Activated CD4-positive, alpha-beta T cell treated with anti-CD3 and anti-CD28 coated beads, Interleukin-2, amount 10 ng/mL, durations not matched to agents 7 days and 5 days (primary cell): ENCODE data around the gene VPS9D1. TPM values are rescaled to one million over a fixed set of nuclear protein-coding genes. Genes with fewer than 3 reads are reported as not detected.
"Not testable (repeated sequence)": the region's sequence is repeated elsewhere in the genome, so short reads cannot be mapped to it uniquely, and the experiment has no call there.

Experiments used
- CTCF ChIA-PET: fragments of 350-600 bp; sonication (Branson Sonifier 250); formaldehyde crosslinking; loops from one replicate; lab custom pipeline; 2021; ENCODE audit warnings: antibody characterized with exemption; lab: Charles Lee
- POLR2A ChIA-PET: fragments of 350-600 bp; sonication (Branson Sonifier 250); formaldehyde crosslinking; loops from one replicate; lab custom pipeline; 2021; ENCODE audit warnings: antibody characterized with exemption; lab: Charles Lee
- DNase-seq: peaks from one replicate; pipeline ENCODE4 v3.0.0-alpha.2; 2020
- H3K27ac Mint-ChIP-seq: one replicate; pipeline ENCODE4 v1.8.0; 2021; ENCODE audit warnings: mild to moderate bottlenecking, moderate library complexity, mixed read lengths
- H3K27me3 Mint-ChIP-seq: one replicate; pipeline ENCODE4 v1.8.0; 2021; ENCODE audit warnings: mixed read lengths
- H3K36me3 Mint-ChIP-seq: one replicate; pipeline ENCODE4 v1.8.0; 2021; ENCODE audit warnings: low read depth, mixed read lengths
- H3K4me1 Mint-ChIP-seq: one replicate; pipeline ENCODE4 v1.8.0; 2021; ENCODE audit warnings: mixed read lengths
- H3K4me3 Mint-ChIP-seq: one replicate; pipeline ENCODE4 v1.8.0; 2021; ENCODE audit warnings: mild to moderate bottlenecking, moderate library complexity, mixed read lengths
- H3K9me3 Mint-ChIP-seq: one replicate; pipeline ENCODE4 v1.8.0; 2021; ENCODE audit warnings: mixed read lengths
- total RNA-seq, 2 experiments: library from RNA; stranded (reverse); gene quantifications; one replicate each; pipeline ENCODE4 v1.2.3, GENCODE V29; 2021

VPS9D1 gene
- total RNA-seq, 2 experiments from 2014 or later, result 10.8 to 13.4 TPM

GRCh38 chr16:89685916-89686315, 34.8 kb downstream of the VPS9D1 start:
- ChIA-PET CTCF (interaction anchor here (0.6 to 2.6 kb wide), 5 partner anchors 10 to 766 kb away, joined by 3 to 19 read pairs (median 6); no protein-coding TSS in a partner anchor), POLR2A (no interaction called here)
- Mint-ChIP-seq H3K27ac (peak overlapping the region; percentile 19), H3K4me1 (peaks cover 24% of the 10 kb centered on the region), H3K9me3 (peaks cover 3% of the 10 kb centered on the region), H3K36me3 (peaks cover 12% of the 10 kb centered on the region), H3K4me3 (peak overlapping the region; percentile 92), H3K27me3 (no peaks in the 10 kb centered on the region)
- DNase-seq, result no peak

- POLR2A ChIA-PET, result no interaction called here
- Mint-ChIP-seq H3K9me3 (no peaks in the 10 kb centered on the region), H3K4me1 (no peaks in the 10 kb centered on the region), H3K36me3 (peaks cover 2% of the 10 kb centered on the region), H3K27ac (no peak overlapping the region), H3K4me3 (no peak overlapping the region), H3K27me3 (no peaks in the 10 kb centered on the region)
- DNase-seq, result no peak
- CTCF ChIA-PET, result interaction anchor here (0.6 to 1.0 kb wide), 3 partner anchors 11 to 166 kb away, joined by 3 to 6 read pairs (median 3); no protein-coding TSS in a partner anchor
Observed at GRCh38 chr16:89678258-89678657, 42.4 kb downstream of the VPS9D1 start.

GRCh38 chr16:89672177-89672941, 48.3 kb downstream of the VPS9D1 start:
- Mint-ChIP-seq H3K9me3 (no peaks in the 10 kb centered on the region), H3K4me3 (no peak overlapping the region), H3K36me3 (no peaks in the 10 kb centered on the region), H3K4me1 (peaks cover 18% of the 10 kb centered on the region), H3K27ac (no peak overlapping the region), H3K27me3 (no peaks in the 10 kb centered on the region)
- ChIA-PET CTCF (no interaction called here), POLR2A (no interaction called here)
- DNase-seq, result no peak

- H3K27ac Mint-ChIP-seq, H3K4me3 Mint-ChIP-seq, H3K27me3 Mint-ChIP-seq, POLR2A ChIA-PET, DNase-seq, H3K36me3 Mint-ChIP-seq, H3K9me3 Mint-ChIP-seq: not testable (repeated sequence)
- CTCF ChIA-PET, result interaction anchor here (0.6 kb wide), 2 partner anchors 19 to 174 kb away, joined by 3 to 4 read pairs; no protein-coding TSS in a partner anchor
- H3K4me1 Mint-ChIP-seq, result peaks cover 18% of the 10 kb centered on the region
Observed at GRCh38 chr16:89671565-89671964, 49.1 kb downstream of the VPS9D1 start.

GRCh38 chr16:89670496-89671431, 49.9 kb downstream of the VPS9D1 start:
- peaks cover 8% of the 10 kb centered on the region for H3K36me3 Mint-ChIP-seq
- ChIA-PET POLR2A (no interaction called here), CTCF (interaction anchor here (0.6 to 1.3 kb wide), 5 partner anchors 12 to 190 kb away, joined by 3 to 4 read pairs (median 3); no protein-coding TSS in a partner anchor)
- no peak for DNase-seq
- no peak overlapping the region for H3K27ac Mint-ChIP-seq
- H3K4me3 Mint-ChIP-seq, result no peak overlapping the region
- no peaks in the 10 kb centered on the region for H3K27me3 Mint-ChIP-seq
- H3K9me3 Mint-ChIP-seq, result peaks cover 6% of the 10 kb centered on the region
- peaks cover 18% of the 10 kb centered on the region for H3K4me1 Mint-ChIP-seq

- no peak for DNase-seq
- H3K4me3 Mint-ChIP-seq, result no peak overlapping the region
- no peaks in the 10 kb centered on the region for H3K27me3 Mint-ChIP-seq
- H3K27ac Mint-ChIP-seq, result no peak overlapping the region
- ChIA-PET POLR2A (no interaction called here), CTCF (interaction anchor here (1.3 kb wide), 1 partner anchor 191 kb away, joined by 3 read pairs; no protein-coding TSS in a partner anchor)
- H3K36me3 Mint-ChIP-seq, result peaks cover 8% of the 10 kb centered on the region
- H3K9me3 Mint-ChIP-seq, result peaks cover 6% of the 10 kb centered on the region
- H3K4me1 Mint-ChIP-seq, result peaks cover 18% of the 10 kb centered on the region
Observed at GRCh38 chr16:89669755-89670154, 50.9 kb downstream of the VPS9D1 start.

- peaks cover 18% of the 10 kb centered on the region for H3K4me1 Mint-ChIP-seq
- POLR2A ChIA-PET, result no interaction called here
- CTCF ChIA-PET, result interaction anchor here (1.5 kb wide), 2 partner anchors 31 to 192 kb away, joined by 3 read pairs; no protein-coding TSS in a partner anchor
- peaks cover 6% of the 10 kb centered on the region for H3K9me3 Mint-ChIP-seq
- H3K4me3 Mint-ChIP-seq, result no peak overlapping the region
- H3K27ac Mint-ChIP-seq, result no peak overlapping the region
- peaks cover 8% of the 10 kb centered on the region for H3K36me3 Mint-ChIP-seq
- no peak for DNase-seq
- H3K27me3 Mint-ChIP-seq, result no peaks in the 10 kb centered on the region
Observed at GRCh38 chr16:89668790-89669158, 51.9 kb downstream of the VPS9D1 start.

GRCh38 chr16:89667633-89668032, 53.1 kb downstream of the VPS9D1 start:
- no peak for DNase-seq
- peaks cover 18% of the 10 kb centered on the region for H3K4me1 Mint-ChIP-seq
- peaks cover 13% of the 10 kb centered on the region for H3K36me3 Mint-ChIP-seq
- H3K9me3 Mint-ChIP-seq, result peaks cover 6% of the 10 kb centered on the region
- POLR2A ChIA-PET, result interaction anchor here (0.6 kb wide), 1 partner anchor 166 kb away, joined by 3 read pairs; no protein-coding TSS in a partner anchor
- no peaks in the 10 kb centered on the region for H3K27me3 Mint-ChIP-seq
- H3K27ac Mint-ChIP-seq, result no peak overlapping the region
- H3K4me3 Mint-ChIP-seq, result no peak overlapping the region
- CTCF ChIA-PET, result interaction anchor here (0.6 to 1.5 kb wide), 4 partner anchors 32 to 320 kb away, joined by 3 read pairs; no protein-coding TSS in a partner anchor

GRCh38 chr16:89667000-89667399, 53.7 kb downstream of the VPS9D1 start:
- Mint-ChIP-seq H3K36me3 (peaks cover 13% of the 10 kb centered on the region), H3K4me1 (peaks cover 18% of the 10 kb centered on the region)
- CTCF ChIA-PET, result interaction anchor here (0.6 kb wide), 1 partner anchor 320 kb away, joined by 3 read pairs; no protein-coding TSS in a partner anchor
- H3K27me3 Mint-ChIP-seq, H3K4me3 Mint-ChIP-seq, DNase-seq, H3K9me3 Mint-ChIP-seq, POLR2A ChIA-PET, H3K27ac Mint-ChIP-seq: not testable (repeated sequence)

- POLR2A ChIA-PET, H3K9me3 Mint-ChIP-seq, DNase-seq, H3K4me3 Mint-ChIP-seq, H3K27ac Mint-ChIP-seq, H3K27me3 Mint-ChIP-seq: not testable (repeated sequence)
- Mint-ChIP-seq H3K36me3 (peaks cover 30% of the 10 kb centered on the region), H3K4me1 (peaks cover 28% of the 10 kb centered on the region)
- CTCF ChIA-PET, result interaction anchor here (1.2 kb wide), 1 partner anchor 197 kb away, joined by 3 read pairs; no protein-coding TSS in a partner anchor
Observed at GRCh38 chr16:89664238-89664637, 56.5 kb downstream of the VPS9D1 start.

- CTCF ChIA-PET, result no interaction called here
Observed at GRCh38 chr16:89661215-89661614, 59.5 kb downstream of the VPS9D1 start.

GRCh38 chr16:89660146-89660545, 60.6 kb downstream of the VPS9D1 start:
- H3K27ac Mint-ChIP-seq, result no peak overlapping the region
- POLR2A ChIA-PET, result no interaction called here
- CTCF ChIA-PET, result no interaction called here
- no peak for DNase-seq
- peak overlapping the region; percentile 38 for H3K4me3 Mint-ChIP-seq
- H3K36me3 Mint-ChIP-seq, result peaks cover 29% of the 10 kb centered on the region
- H3K27me3 Mint-ChIP-seq, result no peaks in the 10 kb centered on the region
- H3K4me1 Mint-ChIP-seq, result peaks cover 41% of the 10 kb centered on the region
- no peaks in the 10 kb centered on the region for H3K9me3 Mint-ChIP-seq

More at GRCh38 chr16:89661215-89661614, 59.5 kb downstream of the VPS9D1 start:
- peaks cover 30% of the 10 kb centered on the region for H3K4me1 Mint-ChIP-seq
- no peak overlapping the region for H3K27ac Mint-ChIP-seq
- H3K27me3 Mint-ChIP-seq, result no peaks in the 10 kb centered on the region
- H3K9me3 Mint-ChIP-seq, result no peaks in the 10 kb centered on the region
- DNase-seq, result no peak
- POLR2A ChIA-PET, result no interaction called here
- H3K36me3 Mint-ChIP-seq, result peaks cover 28% of the 10 kb centered on the region
- H3K4me3 Mint-ChIP-seq, result no peak overlapping the region
